Effector memory CD4-positive, alpha-beta T cell (primary cell): ENCODE measurements around the gene FBLN7.

Experiments
- DNase-seq, 3 donors: peaks; one replicate each; pipeline ENCODE4 v3.0.0-alpha.2; 2020
- H3K27ac ChIP-seq: 2 replicates; pipeline ENCODE4 v1.7.0; 2013; ENCODE audit warnings: mild to moderate bottlenecking, low read length, moderate library complexity; ENCODE audit not compliant: insufficient read depth, poor library complexity, severe bottlenecking
- H3K27me3 ChIP-seq: replicated peaks from 2 replicates; pipeline ENCODE4 v1.7.0; 2013; ENCODE audit warnings: mild to moderate bottlenecking, low read length; ENCODE audit not compliant: insufficient read depth, control insufficient read depth, poor library complexity, severe bottlenecking
- H3K36me3 ChIP-seq: 2 replicates; pipeline ENCODE4 v1.7.0; 2013; ENCODE audit warnings: mild to moderate bottlenecking, low read length, moderate library complexity; ENCODE audit not compliant: control insufficient read depth, insufficient read depth
- H3K4me1 ChIP-seq: 2 replicates; pipeline ENCODE4 v1.7.0; 2013; ENCODE audit warnings: low read length, mild to moderate bottlenecking; ENCODE audit not compliant: control insufficient read depth, insufficient read depth, poor library complexity, severe bottlenecking
- H3K4me3 ChIP-seq: 2 replicates; pipeline ENCODE4 v1.7.0; 2013; ENCODE audit warnings: low read length, low read depth, mild to moderate bottlenecking; ENCODE audit not compliant: insufficient read depth, poor library complexity, severe bottlenecking
- H3K9me3 ChIP-seq: 2 replicates; pipeline ENCODE4 v1.7.0; 2013; ENCODE audit warnings: mild to moderate bottlenecking, low read length, moderate library complexity; ENCODE audit not compliant: control insufficient read depth

Gene FBLN7

DNA sequence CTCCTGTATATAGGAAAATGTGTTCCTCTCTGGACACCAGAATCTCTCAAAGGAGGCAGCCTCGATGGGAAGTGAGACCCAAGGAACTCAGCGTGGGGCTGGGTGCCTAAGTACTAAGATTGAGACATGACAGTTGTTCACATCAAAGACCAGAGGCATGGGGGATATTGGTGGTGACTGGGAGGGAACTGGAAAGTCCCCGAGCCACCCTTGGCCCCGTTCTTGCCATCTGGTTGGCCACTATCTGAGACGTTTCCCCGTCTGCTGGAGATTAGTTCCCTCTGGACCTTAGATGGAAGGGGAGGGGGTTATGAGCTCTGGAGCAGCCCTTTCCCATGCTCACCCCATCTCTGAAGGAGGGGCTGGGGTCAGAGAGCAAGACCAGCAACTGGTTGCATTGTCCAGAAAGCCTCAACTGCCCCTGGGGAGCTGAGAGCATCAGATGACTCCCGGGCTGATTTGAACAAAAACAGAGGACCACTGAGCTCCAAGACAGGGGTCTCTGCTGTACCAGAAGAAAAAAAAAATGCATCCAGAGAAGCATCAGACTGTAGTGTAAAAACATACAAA, 11.8 kb downstream of the FBLN7 start:
- Histone ChIP-seq H3K27ac (no peak overlapping the region), H3K36me3 (no peaks in the 10 kb centered on the region), H3K9me3 (no peaks in the 10 kb centered on the region), H3K4me3 (no peak overlapping the region), H3K27me3 (no peaks in the 10 kb centered on the region), H3K4me1 (peaks cover 5% of the 10 kb centered on the region)
- DNase-seq = no peak

DNA sequence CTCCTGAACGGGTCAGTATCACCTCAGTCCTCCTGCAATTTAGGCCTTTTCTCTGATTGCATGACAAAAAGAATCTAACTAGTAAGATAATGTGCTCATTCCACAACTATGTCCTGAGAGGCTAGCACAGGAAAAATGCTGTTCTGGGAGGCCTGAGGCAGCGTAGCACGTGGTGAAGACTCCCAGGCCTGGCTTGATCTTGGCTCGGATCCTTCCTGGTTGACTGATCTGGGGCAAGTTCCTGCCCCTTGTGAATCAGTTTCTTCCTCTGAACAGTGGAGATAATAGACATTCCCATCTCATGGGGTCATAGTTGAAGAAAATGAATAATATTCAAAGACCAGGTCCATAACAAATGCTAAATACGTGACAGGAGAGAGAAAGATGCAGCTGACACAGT, 12.3 kb downstream of the FBLN7 start:
- Histone ChIP-seq H3K4me1 (peaks cover 10% of the 10 kb centered on the region), H3K36me3 (no peaks in the 10 kb centered on the region), H3K4me3 (no peak overlapping the region), H3K9me3 (no peaks in the 10 kb centered on the region), H3K27ac (no peak overlapping the region), H3K27me3 (no peaks in the 10 kb centered on the region)
- no peak for DNase-seq

DNA sequence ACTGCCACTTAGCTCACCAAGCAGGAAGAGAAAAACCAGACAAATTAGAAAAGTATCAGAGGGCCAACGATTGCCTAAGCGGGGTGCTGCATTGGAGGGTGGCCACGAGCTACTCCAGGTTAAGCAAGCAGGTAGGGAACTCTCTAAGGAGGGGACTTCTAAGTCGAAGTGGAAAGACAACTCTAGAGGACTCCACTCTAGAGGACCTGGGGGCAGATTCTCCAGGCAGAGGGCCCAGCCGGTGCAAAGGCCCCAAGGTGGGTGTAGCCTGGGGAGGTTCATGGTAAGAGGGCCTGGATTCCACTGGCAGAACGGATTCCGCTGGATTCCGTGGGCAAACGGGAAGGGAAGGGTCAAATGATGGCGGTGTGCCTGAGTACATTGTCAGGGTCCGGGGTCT, 12.7 kb downstream of the FBLN7 start:
- Histone ChIP-seq H3K4me1 (peaks cover 14% of the 10 kb centered on the region), H3K27ac (no peak overlapping the region), H3K27me3 (no peaks in the 10 kb centered on the region), H3K9me3 (no peaks in the 10 kb centered on the region), H3K4me3 (no peak overlapping the region), H3K36me3 (no peaks in the 10 kb centered on the region)
- no peak for DNase-seq

DNA sequence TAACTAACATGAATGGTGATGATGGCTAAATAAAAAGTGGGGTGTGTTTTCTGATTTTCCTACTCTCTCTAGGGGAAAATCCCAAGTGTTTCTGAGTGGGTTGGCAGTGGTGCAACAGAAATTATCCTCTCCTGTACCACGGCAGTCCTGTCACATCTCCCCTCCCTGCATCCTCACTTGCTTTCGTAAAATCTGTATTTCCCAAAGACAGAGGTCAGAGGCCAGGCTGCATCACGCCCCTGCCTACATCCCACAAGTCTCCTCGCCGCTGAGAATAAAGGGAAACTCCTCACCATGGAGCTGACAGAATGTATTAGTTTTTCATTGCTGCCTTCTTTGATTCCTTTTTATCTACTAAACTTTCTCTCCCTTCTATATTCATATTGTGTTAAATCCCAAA, 13.1 kb downstream of the FBLN7 start:
- Histone ChIP-seq H3K4me1 (peaks cover 18% of the 10 kb centered on the region), H3K36me3 (no peaks in the 10 kb centered on the region), H3K27me3 (no peaks in the 10 kb centered on the region), H3K9me3 (no peaks in the 10 kb centered on the region), H3K27ac (no peak overlapping the region), H3K4me3 (no peak overlapping the region)
- no peak for DNase-seq

- no peak for DNase-seq
- Histone ChIP-seq H3K36me3 (no peaks in the 10 kb centered on the region), H3K4me1 (peaks cover 23% of the 10 kb centered on the region), H3K9me3 (no peaks in the 10 kb centered on the region), H3K4me3 (no peak overlapping the region), H3K27me3 (no peaks in the 10 kb centered on the region), H3K27ac (no peak overlapping the region)
These were observed 13.7 kb downstream of the FBLN7 start for GRCh38 chr2:112151701-112152440.

- no peak overlapping the region for H3K4me3 ChIP-seq
- peaks cover 23% of the 10 kb centered on the region for H3K4me1 ChIP-seq
- no peaks in the 10 kb centered on the region for H3K9me3 ChIP-seq
- H3K27ac ChIP-seq = no peak overlapping the region
- no peaks in the 10 kb centered on the region for H3K36me3 ChIP-seq
- no peak for DNase-seq
- H3K27me3 ChIP-seq = no peaks in the 10 kb centered on the region
These were observed 14.4 kb downstream of the FBLN7 start for GRCh38 chr2:112152476-112153178.

DNA sequence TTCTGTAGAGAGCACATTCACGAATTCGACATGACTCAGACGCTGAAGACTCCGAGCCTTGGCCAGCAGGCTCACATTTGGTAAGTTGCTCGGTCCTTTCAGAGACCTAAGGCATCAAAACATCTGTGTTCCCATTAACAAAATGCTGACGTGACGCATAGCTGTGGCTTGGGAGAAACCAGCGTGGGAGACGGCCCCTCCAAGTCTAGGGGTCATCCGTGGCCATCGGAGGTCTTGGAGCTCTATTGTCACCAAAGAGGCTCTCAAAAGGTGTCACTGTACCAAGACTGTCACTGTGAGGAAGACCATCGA, 14.9 kb downstream of the FBLN7 start:
- no peaks in the 10 kb centered on the region for H3K36me3 ChIP-seq
- H3K9me3 ChIP-seq = no peaks in the 10 kb centered on the region
- no peak overlapping the region for H3K4me3 ChIP-seq
- no peak for DNase-seq
- H3K27ac ChIP-seq = no peak overlapping the region
- no peaks in the 10 kb centered on the region for H3K27me3 ChIP-seq
- H3K4me1 ChIP-seq = peaks cover 23% of the 10 kb centered on the region

- no peaks in the 10 kb centered on the region for H3K27me3 ChIP-seq
- H3K9me3 ChIP-seq = no peaks in the 10 kb centered on the region
- H3K36me3 ChIP-seq = no peaks in the 10 kb centered on the region
- H3K4me1 ChIP-seq = peaks cover 23% of the 10 kb centered on the region
- no peak for DNase-seq
- H3K4me3 ChIP-seq = no peak overlapping the region
- H3K27ac ChIP-seq = no peak overlapping the region
These were observed 15.3 kb downstream of the FBLN7 start for GRCh38 chr2:112153501-112153900.

GRCh38 chr2:112154246-112155117, 16.3 kb downstream of the FBLN7 start:
- Histone ChIP-seq H3K36me3 (no peaks in the 10 kb centered on the region), H3K27ac (no peak overlapping the region), H3K4me3 (no peak overlapping the region), H3K4me1 (peaks cover 23% of the 10 kb centered on the region), H3K9me3 (no peaks in the 10 kb centered on the region), H3K27me3 (no peaks in the 10 kb centered on the region)
- peak in 2 of 3 donors; percentile 5 to 18 for DNase-seq
